Body of pancreas (tissue), 4 donors: ENCODE data around the gene TMEM181. TPM values are rescaled to one million over a fixed set of nuclear protein-coding genes. Genes with fewer than 3 reads are reported as not detected.
A peak's percentile ranks its signal among the peaks of the same experiment; 100 is the strongest.
"Not testable (repeated sequence)": the region's sequence is repeated elsewhere in the genome, so short reads cannot be mapped to it uniquely, and the experiment has no call there.

Source experiments
- ATAC-seq: fragments of 150-250 bp; one replicate; pipeline ENCODE4 v1.9.1; 2016
- DNase-seq, 4 donors: peaks; one replicate each; pipeline ENCODE4 v3.0.0-alpha.2; 2019
- H3K27ac ChIP-seq, 4 donors: fragments of 200-600 bp; sonication (generic); 1 replicate in 3 of 4; 2 replicates in 1 of 4; pipeline versions ENCODE4 v1.5.1 to v1.6.1; 2016 to 2019; ENCODE audit warnings: mild to moderate bottlenecking in 1 of 4, mixed read lengths in 1 of 4, moderate library complexity in 1 of 4
- H3K27me3 ChIP-seq, 2 donors: fragments of 200-600 bp; sonication (generic); one replicate each; pipeline ENCODE4 v1.6.0; 2016; ENCODE audit warnings: mild to moderate bottlenecking in 1 of 2
- H3K36me3 ChIP-seq, 2 donors: fragments of 200-600 bp; sonication (generic); replicated peaks in 1 of 2; 2 replicates each; pipeline ENCODE4 v1.5.1; 2016; ENCODE audit warnings: low read depth in 2 of 2; ENCODE audit not compliant: insufficient read depth in 1 of 2
- H3K4me1 ChIP-seq: fragments of 200-600 bp; sonication (generic); one replicate; pipeline ENCODE4 v1.6.0; 2016
- H3K4me3 ChIP-seq, 2 donors: fragments of 200-600 bp; sonication (generic); 1 replicate in 1 of 2; 2 replicates in 1 of 2; pipeline ENCODE4 v1.5.1; 2016 to 2019
- H3K9me3 ChIP-seq, 3 donors: fragments of 200-600 bp; sonication (generic); 1 replicate in 2 of 3; 2 replicates in 1 of 3; pipeline ENCODE4 v1.5.1; 2016
- POLR2A ChIP-seq, 3 donors: fragments of 450-650 bp; IDR thresholded peaks; one replicate each; pipeline ENCODE4 v1.6.1; 2016; ENCODE audit warnings: antibody characterized with exemption in 3 of 3, mild to moderate bottlenecking in 2 of 3
- WGBS, 2 donors: methylation state at CpG; one replicate each; pipeline ENCODE4 v1.1.5; 2017; 5-methylcytosine and 5-hydroxymethylcytosine counted together
- intact Hi-C: fragments of 100-400 bp; cut with DNase I; formaldehyde crosslinking; loops from one replicate; pipeline ENCODE4 v1.15.1; 2023
- total RNA-seq, 2 donors: library from RNA; depleted of rRNA; stranded (reverse); fragments of >200 nt; gene quantifications; one replicate each; pipeline ENCODE4 v1.1.0, GENCODE V29; 2016
- TF ChIP-seq, protein P1 (sequence below), 7 experiments: fragments of 450-650 bp in 4 of 7; fragments of 200-600 bp in 3 of 7; sonication (generic) in 3 of 7; IDR thresholded peaks; one replicate each; pipeline ENCODE4 v1.5.1; 2016 to 2019; ENCODE audit warnings: antibody characterized with exemption in 7 of 7

TMEM181 gene
- total RNA-seq, 2 donors from 2014 or later: 19.8 to 34.2 TPM

DNA sequence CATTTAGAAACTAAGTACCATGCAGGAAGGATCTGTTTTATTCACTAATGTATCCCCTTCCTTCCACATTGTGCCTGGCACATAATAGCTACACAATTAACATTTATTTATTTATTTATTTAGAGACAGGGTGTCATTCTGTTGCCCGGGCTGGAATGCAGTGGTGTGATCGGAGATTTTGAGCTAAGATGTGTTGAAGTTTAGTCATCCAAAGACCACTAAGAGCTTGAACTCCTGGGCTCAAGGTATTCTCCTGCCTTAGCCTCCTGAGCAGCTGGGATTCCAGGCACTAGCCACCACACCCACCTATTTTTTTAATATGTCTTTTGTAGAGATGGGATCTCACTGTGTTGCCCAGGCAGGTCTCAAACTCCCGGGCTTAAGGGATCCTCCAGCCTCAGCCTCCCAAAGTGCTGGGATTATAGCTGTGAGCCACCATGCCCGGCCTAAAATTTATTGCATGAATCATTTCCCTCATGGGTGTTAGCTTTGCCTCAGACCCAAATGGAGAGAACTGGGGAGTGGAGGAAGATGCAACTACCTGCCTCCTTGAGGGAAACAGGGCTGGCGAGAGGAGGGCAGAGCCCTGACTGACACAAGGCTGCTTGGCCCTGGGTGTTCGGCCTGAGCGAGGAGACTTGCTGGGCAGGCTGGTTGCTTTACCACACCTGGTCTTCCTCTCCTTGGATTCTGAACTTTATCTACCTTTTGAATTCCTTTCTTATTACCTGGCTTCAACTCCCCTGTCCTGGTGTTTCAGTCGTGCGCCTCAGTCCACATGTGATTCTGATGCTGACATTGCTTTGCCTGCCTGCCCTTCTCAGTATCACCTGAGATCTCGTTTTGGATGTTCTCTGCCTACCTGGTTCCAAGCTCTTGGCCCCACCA lies 86.4 kb downstream of the TMEM181 start:
- no peak for DNase-seq
- peaks cover 27% of the 10 kb centered on the region for H3K4me1 ChIP-seq
- no peaks in the 10 kb centered on the region for H3K9me3 ChIP-seq
- H3K36me3 ChIP-seq: no peaks in the 10 kb centered on the region
- 66 to 82% methylated on average over 10 of the region's 10 CpGs for WGBS, 2 donors
- no peak overlapping the region for H3K4me3 ChIP-seq
- H3K27ac ChIP-seq: no peak overlapping the region
- TF ChIP-seq, protein P1, sequence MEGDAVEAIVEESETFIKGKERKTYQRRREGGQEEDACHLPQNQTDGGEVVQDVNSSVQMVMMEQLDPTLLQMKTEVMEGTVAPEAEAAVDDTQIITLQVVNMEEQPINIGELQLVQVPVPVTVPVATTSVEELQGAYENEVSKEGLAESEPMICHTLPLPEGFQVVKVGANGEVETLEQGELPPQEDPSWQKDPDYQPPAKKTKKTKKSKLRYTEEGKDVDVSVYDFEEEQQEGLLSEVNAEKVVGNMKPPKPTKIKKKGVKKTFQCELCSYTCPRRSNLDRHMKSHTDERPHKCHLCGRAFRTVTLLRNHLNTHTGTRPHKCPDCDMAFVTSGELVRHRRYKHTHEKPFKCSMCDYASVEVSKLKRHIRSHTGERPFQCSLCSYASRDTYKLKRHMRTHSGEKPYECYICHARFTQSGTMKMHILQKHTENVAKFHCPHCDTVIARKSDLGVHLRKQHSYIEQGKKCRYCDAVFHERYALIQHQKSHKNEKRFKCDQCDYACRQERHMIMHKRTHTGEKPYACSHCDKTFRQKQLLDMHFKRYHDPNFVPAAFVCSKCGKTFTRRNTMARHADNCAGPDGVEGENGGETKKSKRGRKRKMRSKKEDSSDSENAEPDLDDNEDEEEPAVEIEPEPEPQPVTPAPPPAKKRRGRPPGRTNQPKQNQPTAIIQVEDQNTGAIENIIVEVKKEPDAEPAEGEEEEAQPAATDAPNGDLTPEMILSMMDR (IDR thresholded peaks at IDR 0.05): no peak
- no peak for TF ChIP-seq POLR2A (IDR thresholded peaks at IDR 0.05)
- H3K27me3 ChIP-seq: no peaks in the 10 kb centered on the region
- intact Hi-C loops: no loop called here
- no peak for ATAC-seq

DNA sequence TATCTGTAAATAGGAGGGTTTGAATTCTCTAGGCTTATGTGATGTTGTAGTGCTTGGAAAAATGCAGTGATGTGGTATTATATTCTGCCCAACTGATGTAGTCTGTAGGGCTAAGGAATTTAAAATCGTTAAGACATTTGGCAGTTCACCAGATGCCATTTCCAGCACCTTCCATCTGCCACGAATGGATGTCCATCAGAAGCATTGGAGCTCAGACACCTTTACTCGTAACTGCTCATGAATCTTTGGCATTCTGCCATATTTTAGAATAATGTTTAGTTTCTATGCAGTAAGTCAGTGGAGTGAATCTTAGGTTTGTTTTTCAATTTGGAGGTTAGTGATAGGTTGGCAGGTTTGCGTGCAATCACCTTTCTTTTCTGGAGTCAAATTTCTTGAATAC lies 87.6 kb downstream of the TMEM181 start:
- WGBS, 2 donors: 54 to 66% methylated on average over 4 of the region's 4 CpGs
- TF ChIP-seq, protein P1 (IDR thresholded peaks at IDR 0.05): no peak
- TF ChIP-seq POLR2A (IDR thresholded peaks at IDR 0.05): no peak
- no peaks in the 10 kb centered on the region for H3K9me3 ChIP-seq
- intact Hi-C loops: no loop called here
- no peak overlapping the region for H3K4me3 ChIP-seq
- no peak for DNase-seq
- no peak for ATAC-seq
- H3K27ac ChIP-seq: no peak overlapping the region
- H3K27me3 ChIP-seq: no peaks in the 10 kb centered on the region
- peaks cover 17% of the 10 kb centered on the region for H3K4me1 ChIP-seq
- H3K36me3 ChIP-seq: no peaks in the 10 kb centered on the region

DNA sequence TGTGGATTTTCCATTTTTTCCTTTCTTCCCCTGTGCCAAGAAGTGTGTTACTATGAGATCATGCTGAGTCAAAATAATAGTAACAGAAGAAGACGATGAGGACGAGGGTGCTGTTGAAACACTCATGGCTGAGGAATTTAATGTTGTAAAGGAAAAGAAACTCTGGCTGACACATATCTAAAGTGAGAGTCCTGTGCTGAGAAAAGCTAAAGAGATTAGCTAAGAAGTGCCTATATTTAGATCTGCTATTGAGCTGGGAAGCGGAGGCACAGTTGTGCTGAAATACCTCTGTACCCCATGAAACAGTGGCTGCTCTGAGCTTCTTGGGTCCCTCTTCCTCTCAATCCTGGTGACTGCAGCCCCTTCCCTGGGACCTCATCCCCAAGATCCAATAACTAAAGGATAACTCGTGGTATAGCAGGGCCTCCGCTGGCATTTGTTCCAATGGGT lies 88.8 kb downstream of the TMEM181 start:
- H3K4me3 ChIP-seq: no peak overlapping the region

DNA sequence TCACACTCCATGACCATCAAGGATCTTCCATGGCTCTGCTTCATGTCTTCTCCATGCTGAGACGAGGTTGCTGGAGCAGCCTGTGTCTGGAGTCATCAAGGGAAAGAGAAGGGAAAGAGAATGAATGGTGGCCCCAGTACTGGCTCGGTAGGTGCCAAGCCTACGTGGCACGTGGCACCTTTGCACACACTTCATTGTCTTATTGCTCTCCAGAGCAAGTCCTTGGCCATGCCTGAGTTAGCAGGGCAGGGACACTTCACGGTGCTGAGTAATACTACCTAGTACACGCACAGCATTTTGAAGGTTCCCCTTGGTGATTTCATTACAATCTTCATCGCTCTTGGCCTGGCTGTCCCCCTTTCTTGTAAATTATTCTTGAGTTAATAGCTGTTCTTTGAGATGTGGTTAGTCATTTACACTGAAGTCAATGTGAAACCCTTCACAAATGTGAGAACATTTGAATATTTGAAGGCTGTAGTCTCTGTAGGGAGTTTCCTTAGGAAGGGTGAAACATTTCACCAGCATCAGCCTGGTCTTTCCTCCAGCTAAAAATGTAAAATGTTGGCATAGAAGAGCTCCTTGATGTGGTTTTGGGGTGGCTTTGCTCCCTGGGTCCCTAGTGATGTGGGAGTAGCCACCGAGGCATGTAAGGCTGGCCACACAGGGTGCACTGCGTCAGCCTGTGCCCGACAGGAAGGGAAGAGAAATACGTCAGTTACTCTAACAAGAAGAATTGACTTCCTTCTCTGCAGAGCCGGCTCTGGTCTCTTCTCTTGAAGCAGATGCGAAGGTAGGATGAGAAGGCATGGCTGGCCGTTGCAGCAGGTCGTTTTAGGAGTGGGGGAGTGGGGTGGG lies 89.6 kb downstream of the TMEM181 start, which contains the start of gene SYTL3:
TSS of gene SYTL3 (plus strand) at position 766 of the 855 bp plus-strand sequence. CDS start 13,215 bp downstream, outside the sequence.
- intact Hi-C loops: no loop called here
- no peak for ATAC-seq
- no peak within 1 kb of the TSS for H3K4me3 ChIP-seq

More for the DNA sequence above, 88.8 kb downstream of the TMEM181 start:
- DNase-seq (no peak), ATAC-seq (no peak)
- no peak overlapping the region for H3K27ac ChIP-seq
- peaks cover 5% of the 10 kb centered on the region for H3K4me1 ChIP-seq
- H3K9me3 ChIP-seq: no peaks in the 10 kb centered on the region
- no peak for TF ChIP-seq POLR2A (IDR thresholded peaks at IDR 0.05)
- TF ChIP-seq, protein P1 (IDR thresholded peaks at IDR 0.05): no peak
- WGBS, 2 donors: 82 to 83% methylated on average over 5 of the region's 5 CpGs
- no peaks in the 10 kb centered on the region for H3K27me3 ChIP-seq
- intact Hi-C loops: no loop called here
- H3K36me3 ChIP-seq: no peaks in the 10 kb centered on the region

DNA sequence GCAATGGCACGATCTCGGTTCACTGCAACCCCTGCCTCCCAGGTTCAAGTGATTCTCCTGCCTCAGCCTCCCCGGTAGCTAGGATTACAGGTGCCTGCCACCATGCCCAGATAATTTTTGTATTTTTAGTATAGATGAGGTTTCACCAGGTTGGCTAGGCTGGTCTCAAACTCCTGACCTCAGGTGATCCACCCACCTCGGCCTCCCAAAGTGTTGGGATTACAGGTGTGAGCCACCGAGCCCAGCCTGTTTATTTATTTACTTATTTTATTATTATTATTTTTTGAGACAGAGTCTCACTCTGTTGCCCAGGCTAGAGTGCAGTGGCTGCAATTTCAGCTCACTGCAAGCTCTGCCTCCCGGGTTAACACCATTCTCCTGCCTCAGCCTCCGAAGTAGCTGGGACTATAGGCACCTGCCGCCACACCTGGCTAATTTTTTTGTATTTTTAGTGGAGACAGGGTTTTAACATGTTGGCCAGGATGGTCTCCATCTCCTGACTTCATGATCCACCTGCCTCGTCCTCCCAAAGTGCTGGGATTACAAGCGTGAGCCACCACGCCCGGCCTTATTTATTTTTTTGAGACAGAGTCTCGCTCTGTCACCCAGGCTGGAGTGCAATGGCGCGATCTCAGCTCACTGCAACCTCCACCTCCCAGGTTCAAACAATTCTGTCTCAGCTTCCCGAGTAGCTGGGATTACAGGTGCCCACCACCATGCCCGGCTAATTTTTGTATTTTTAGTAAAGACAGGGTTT lies 92.3 kb downstream of the TMEM181 start:
- H3K4me3 ChIP-seq, H3K4me1 ChIP-seq, intact Hi-C loops, H3K9me3 ChIP-seq, H3K36me3 ChIP-seq, DNase-seq, H3K27me3 ChIP-seq, ATAC-seq: not testable (repeated sequence)
- 84 to 92% methylated on average over 17 of the region's 17 CpGs for WGBS, 2 donors
- peak overlapping the region in 1 of 4 donors; percentile 30 for H3K27ac ChIP-seq

More for the DNA sequence above, 89.6 kb downstream of the TMEM181 start, which contains the start of gene SYTL3:
- DNase-seq: peak in 2 of 4 donors; percentile 24 to 75
- peak within 1 kb of the TSS in 2 of 4 donors; percentile 17 to 47 for H3K27ac ChIP-seq
- WGBS, 2 donors: 71 to 72% methylated on average over 15 of the region's 15 CpGs
- no peaks in the 10 kb centered on the region for H3K27me3 ChIP-seq
- H3K4me1 ChIP-seq: peaks cover 5% of the 10 kb centered on the region
- no peaks in the 10 kb centered on the region for H3K9me3 ChIP-seq
- peak in 1 of 3 donors; percentile 57 for TF ChIP-seq POLR2A (IDR thresholded peaks at IDR 0.05)
- TF ChIP-seq, protein P1 (IDR thresholded peaks at IDR 0.05): no peak
- H3K36me3 ChIP-seq: no peaks in the 10 kb centered on the region
